Smooth muscle cell (in vitro differentiated cells): Measurements from ENCODE around the gene LRRN4. TPM values are rescaled to one million over a fixed set of nuclear protein-coding genes. Genes with fewer than 3 reads are reported as not detected.

ENCODE experiments used
- DNase-seq: peaks from one replicate; lab custom pipeline; 2025; ENCODE audit not compliant: unreplicated experiment; lab: John Stamatoyannopoulos, UW
- H2AFZ ChIP-seq: fragments of 200-600 bp; sonication (generic); 2 replicates; pipeline ENCODE4 v1.6.0; 2016; ENCODE audit warnings: antibody characterized with exemption, low read depth, mild to moderate bottlenecking
- H3F3A ChIP-seq: fragments of 200-600 bp; sonication (generic); 2 replicates; pipeline ENCODE4 v1.6.0; 2017; ENCODE audit warnings: antibody characterized with exemption, low read depth
- H3K27ac ChIP-seq: fragments of 200-600 bp; sonication (generic); 2 replicates; pipeline ENCODE4 v1.5.1; 2016; ENCODE audit warnings: low read depth, mild to moderate bottlenecking
- H3K27me3 ChIP-seq: fragments of 200-600 bp; sonication (generic); 2 replicates; pipeline ENCODE4 v1.6.1; 2016; ENCODE audit warnings: low read depth, mild to moderate bottlenecking
- H3K36me3 ChIP-seq: fragments of 200-600 bp; sonication (generic); 2 replicates; pipeline ENCODE4 v1.5.1; 2016; ENCODE audit warnings: low read depth
- H3K4me1 ChIP-seq: fragments of 200-600 bp; sonication (generic); 2 replicates; pipeline ENCODE4 v1.5.1; 2016; ENCODE audit warnings: low read depth
- H3K4me2 ChIP-seq: fragments of 200-600 bp; sonication (generic); 2 replicates; pipeline ENCODE4 v1.6.0; 2016; ENCODE audit warnings: mild to moderate bottlenecking
- H3K4me3 ChIP-seq: fragments of 200-600 bp; sonication (generic); 2 replicates; pipeline ENCODE4 v1.5.1; 2016; ENCODE audit warnings: mild to moderate bottlenecking
- H3K79me2 ChIP-seq: fragments of 200-600 bp; sonication (generic); 2 replicates; pipeline ENCODE4 v1.6.0; 2016; ENCODE audit warnings: low read depth, mild to moderate bottlenecking
- H3K9ac ChIP-seq: fragments of 200-600 bp; sonication (generic); 2 replicates; pipeline ENCODE4 v1.6.0; 2016; ENCODE audit warnings: low read depth
- H3K9me3 ChIP-seq: fragments of 200-600 bp; sonication (generic); replicated peaks from 2 replicates; pipeline ENCODE4 v1.5.1; 2016; ENCODE audit warnings: low read depth
- H4K20me1 ChIP-seq: fragments of 200-600 bp; sonication (generic); 2 replicates; pipeline ENCODE4 v1.6.0; 2016; ENCODE audit warnings: low read depth
- WGBS: methylation state at CpG from one replicate; pipeline ENCODE4 v1.1.7; 2016; ENCODE audit warnings: low lambda C conversion rate; 5-methylcytosine and 5-hydroxymethylcytosine counted together
- polyA plus RNA-seq: library from polyadenylated mRNA; unstranded; fragments of >200 nt; fragmentation: Nextera tagmentation; extraction: Ambion mirVana; gene quantifications from 2 replicates; pipeline ENCODE4 v1.2.1, GENCODE V29; 2016
- total RNA-seq: library from RNA; depleted of rRNA; stranded (reverse); fragments of >200 nt; gene quantifications from 2 replicates; pipeline ENCODE4 v1.2.3, GENCODE V29; 2014
- TF ChIP-seq, protein P1 (sequence below): fragments of 200-600 bp; sonication (generic); IDR thresholded peaks from 2 replicates; pipeline ENCODE4 v1.5.1; 2017; ENCODE audit warnings: borderline replicate concordance, mild to moderate bottlenecking, antibody characterized with exemption; ENCODE audit not compliant: insufficient read depth, poor library complexity, severe bottlenecking

LRRN4 gene
- total and polyA plus RNA-seq, 2 experiments from 2014 or later, result 3.9 to 5.7 TPM

DNA sequence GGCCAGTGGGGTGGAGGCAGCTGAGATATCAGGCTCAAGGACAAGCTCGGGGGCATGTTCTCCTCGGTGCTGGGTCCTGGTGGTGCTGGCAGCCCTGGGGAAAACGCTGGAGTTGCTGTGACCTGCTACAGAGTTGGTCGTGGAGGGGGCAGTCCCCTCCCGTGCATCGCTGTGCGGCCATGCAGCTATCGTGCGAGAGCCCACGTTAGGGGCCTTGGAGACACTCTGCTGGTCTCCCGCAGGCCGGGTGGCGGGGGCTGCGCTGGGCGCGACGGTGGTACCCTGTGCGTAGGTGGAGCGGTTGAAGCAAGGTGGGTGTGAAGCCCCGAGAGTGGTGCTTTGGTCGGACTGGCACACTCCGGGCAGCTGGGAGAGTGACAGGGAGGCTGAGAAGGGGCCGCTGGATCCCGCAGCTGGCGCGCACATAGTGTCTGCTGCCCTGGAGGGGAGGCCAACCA, 12.0 kb downstream of the LRRN4 start:
- Histone ChIP-seq H3K79me2 (no peaks in the 10 kb centered on the region), H3K27me3 (no peaks in the 10 kb centered on the region), H3K27ac (no peak overlapping the region), H3K4me1 (no peaks in the 10 kb centered on the region), H3K9me3 (no peaks in the 10 kb centered on the region), H3K4me2 (no peak overlapping the region), H3K9ac (no peak overlapping the region), H3F3A (no peaks in the 10 kb centered on the region), H4K20me1 (no peaks in the 10 kb centered on the region), H3K4me3 (no peak overlapping the region), H2AFZ (no peak overlapping the region), H3K36me3 (peaks cover 9% of the 10 kb centered on the region)
- TF ChIP-seq, protein P1, sequence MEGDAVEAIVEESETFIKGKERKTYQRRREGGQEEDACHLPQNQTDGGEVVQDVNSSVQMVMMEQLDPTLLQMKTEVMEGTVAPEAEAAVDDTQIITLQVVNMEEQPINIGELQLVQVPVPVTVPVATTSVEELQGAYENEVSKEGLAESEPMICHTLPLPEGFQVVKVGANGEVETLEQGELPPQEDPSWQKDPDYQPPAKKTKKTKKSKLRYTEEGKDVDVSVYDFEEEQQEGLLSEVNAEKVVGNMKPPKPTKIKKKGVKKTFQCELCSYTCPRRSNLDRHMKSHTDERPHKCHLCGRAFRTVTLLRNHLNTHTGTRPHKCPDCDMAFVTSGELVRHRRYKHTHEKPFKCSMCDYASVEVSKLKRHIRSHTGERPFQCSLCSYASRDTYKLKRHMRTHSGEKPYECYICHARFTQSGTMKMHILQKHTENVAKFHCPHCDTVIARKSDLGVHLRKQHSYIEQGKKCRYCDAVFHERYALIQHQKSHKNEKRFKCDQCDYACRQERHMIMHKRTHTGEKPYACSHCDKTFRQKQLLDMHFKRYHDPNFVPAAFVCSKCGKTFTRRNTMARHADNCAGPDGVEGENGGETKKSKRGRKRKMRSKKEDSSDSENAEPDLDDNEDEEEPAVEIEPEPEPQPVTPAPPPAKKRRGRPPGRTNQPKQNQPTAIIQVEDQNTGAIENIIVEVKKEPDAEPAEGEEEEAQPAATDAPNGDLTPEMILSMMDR, result no peak
- WGBS, result 97% methylated on average over 26 of the region's 26 CpGs
- no peak for DNase-seq

DNA sequence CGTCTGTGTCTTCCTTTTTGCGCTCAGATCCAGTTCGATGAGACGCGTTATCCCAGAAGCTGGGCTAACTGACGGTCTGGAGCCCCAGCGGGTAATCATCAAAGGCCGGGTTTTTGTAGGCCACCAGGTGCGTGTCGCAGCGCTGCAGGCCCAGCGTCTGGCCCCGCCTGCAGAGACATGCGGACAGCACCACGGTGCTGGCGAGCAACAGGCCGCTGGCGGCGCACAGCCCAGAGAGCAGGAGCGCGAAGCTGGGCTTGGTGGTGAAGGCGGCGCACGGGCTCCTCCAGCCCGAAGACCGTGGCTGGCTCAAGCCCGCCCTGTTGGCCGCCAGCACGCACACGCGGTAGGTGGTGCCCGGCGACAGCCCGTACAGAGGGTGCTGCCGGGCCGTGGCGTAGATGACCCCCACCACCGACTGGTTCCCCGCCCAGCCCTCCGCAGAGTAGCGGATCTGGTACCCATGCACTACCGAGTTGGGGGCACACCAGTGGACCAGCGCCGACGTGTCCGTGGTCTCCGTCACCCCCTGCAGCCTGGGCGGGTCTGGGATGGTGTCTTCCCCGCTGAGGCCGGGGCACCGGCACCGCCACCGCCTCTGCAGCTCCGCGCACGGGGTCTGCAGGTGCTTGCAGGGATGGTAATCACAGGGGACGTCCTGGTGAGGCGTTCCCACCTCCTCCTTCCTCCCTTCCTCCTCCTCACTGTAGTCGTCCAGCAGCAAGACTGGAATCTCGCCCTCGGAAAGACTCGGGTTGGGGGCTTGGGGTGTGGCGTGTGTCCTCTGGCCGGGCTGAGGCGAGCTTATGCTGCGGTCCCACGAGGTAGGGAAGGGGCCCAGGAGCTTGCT, 12.7 kb downstream of the LRRN4 start:
- TF ChIP-seq, protein P1, result no peak
- Histone ChIP-seq H3K9me3 (no peaks in the 10 kb centered on the region), H3F3A (peaks cover 3% of the 10 kb centered on the region), H3K4me2 (no peak overlapping the region), H3K4me1 (no peaks in the 10 kb centered on the region), H4K20me1 (peaks cover 5% of the 10 kb centered on the region), H3K4me3 (no peak overlapping the region), H2AFZ (no peak overlapping the region), H3K79me2 (no peaks in the 10 kb centered on the region), H3K27me3 (no peaks in the 10 kb centered on the region), H3K27ac (no peak overlapping the region), H3K9ac (no peak overlapping the region), H3K36me3 (peaks cover 15% of the 10 kb centered on the region)
- WGBS, result 99% methylated on average over 60 of the region's 67 CpGs
- no peak for DNase-seq

DNA sequence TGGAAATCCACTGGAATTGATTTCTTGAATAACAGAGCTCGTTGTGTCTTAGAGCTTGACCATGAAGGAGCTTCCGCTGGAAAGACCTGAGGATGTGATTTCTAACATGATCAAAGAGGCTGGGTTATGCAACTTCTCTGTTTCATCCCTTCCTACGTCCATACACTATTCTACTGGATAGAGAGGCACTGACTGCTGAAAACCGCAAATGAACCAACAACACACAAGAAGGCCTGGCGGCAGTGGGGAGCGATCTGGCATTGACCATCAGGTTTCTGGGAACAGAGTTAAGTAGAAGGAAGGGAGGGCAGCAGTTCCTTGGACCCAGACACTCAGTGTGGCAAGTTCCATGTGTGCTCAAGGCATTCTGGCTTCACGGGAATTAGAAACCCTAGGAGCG, 13.3 kb downstream of the LRRN4 start:
- Histone ChIP-seq H3K4me2 (no peak overlapping the region), H3K79me2 (no peaks in the 10 kb centered on the region), H3K9ac (no peak overlapping the region), H2AFZ (no peak overlapping the region), H4K20me1 (peaks cover 7% of the 10 kb centered on the region), H3K27ac (no peak overlapping the region), H3K9me3 (no peaks in the 10 kb centered on the region), H3K27me3 (no peaks in the 10 kb centered on the region), H3K4me3 (no peak overlapping the region), H3K36me3 (peaks cover 18% of the 10 kb centered on the region), H3K4me1 (no peaks in the 10 kb centered on the region), H3F3A (peaks cover 7% of the 10 kb centered on the region)
- TF ChIP-seq, protein P1, result no peak
- 95% methylated on average over 8 of the region's 8 CpGs for WGBS
- no peak for DNase-seq
